ENCODE results near the gene MED16. TPM values are rescaled to one million over a fixed set of nuclear protein-coding genes. Genes with fewer than 3 reads are reported as not detected.

MED16 gene
- total and polyA plus RNA-seq, 10 of the 15 experiments (the other 5 are each of a cell fraction or from before 2014, with no cell fraction given), result 0.56 to 51.1 (median 13.6) TPM

DNA sequence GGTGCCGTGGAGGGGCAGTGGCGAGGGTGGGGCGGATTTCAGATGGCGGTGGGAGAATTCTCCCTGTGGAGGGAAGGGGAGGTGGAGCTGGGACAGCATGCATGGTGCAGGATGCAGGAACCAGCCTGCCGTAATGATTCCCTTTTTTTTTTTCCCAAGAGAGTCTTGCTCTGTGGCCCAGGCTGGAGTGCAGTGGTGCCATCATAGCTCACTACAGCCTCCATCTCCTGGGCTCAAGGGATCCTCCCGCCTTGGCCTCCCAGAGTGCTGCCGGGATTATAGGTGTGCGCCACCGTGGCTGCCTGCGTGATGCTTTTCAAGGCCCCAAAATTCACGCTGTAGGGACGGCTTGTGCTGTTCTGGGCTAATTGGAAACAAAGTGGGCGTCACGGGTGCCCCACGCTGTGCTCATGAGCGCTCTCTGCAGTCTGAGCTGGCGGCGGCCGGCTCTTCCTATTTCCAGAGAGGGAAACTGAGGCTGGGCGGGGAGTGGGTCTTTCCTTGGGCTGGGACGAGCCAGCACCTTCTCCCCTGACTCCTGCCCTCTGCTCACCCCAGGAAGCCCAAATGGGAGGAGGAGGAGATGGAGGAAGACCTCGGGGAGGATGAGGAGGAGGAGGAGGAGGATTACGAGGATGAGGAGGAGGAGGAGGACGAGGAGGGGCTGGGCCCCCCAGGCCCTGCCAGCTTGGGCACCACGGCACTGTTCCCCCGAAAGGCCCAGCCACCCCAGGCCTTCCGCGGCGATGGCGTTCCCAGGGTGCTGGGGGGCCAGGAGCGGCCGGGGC lies 39.1 kb upstream of the MED16 start:
- POLR2A ChIA-PET, result interaction anchor here (1.2 to 1.6 kb wide), 3 partner anchors 16 to 252 kb away, joined by 3 to 4 read pairs (median 4); no protein-coding TSS in a partner anchor
- no peaks in the 10 kb centered on the region for H3K27me3 ChIP-seq (replicated peaks in 1 of 2; ENCODE audit: control insufficient read depth in 2 of 2, insufficient read depth in 2 of 2, low read length in 1 of 2)
- FAIRE-seq, result no peak
- TF ChIP-seq LARP7 (IDR thresholded peaks at IDR 0.05) (no peak), ZBTB33 (IDR thresholded peaks at IDR 0.05) (peak; percentile 91), BMI1 (IDR thresholded peaks at IDR 0.05; ENCODE audit: borderline replicate concordance) (no peak), NFXL1 (IDR thresholded peaks at IDR 0.05; ENCODE audit: borderline replicate concordance) (peak; percentile 52; the same call in 1 of the 2 replicates), BCL3 (IDR thresholded peaks at IDR 0.05; ENCODE audit: borderline replicate concordance, insufficient read depth, low read depth, low read length, poor library complexity, severe bottlenecking) (no peak), ZNF207 (IDR thresholded peaks at IDR 0.05; ENCODE audit: borderline replicate concordance) (no peak), NRF1 (conservative IDR thresholded peaks at IDR 0.05; ENCODE audit: low read depth, low read length) (no peak), PML (IDR thresholded peaks at IDR 0.05; ENCODE audit: low read length) (no peak)
- TF ChIP-seq, protein P1, sequence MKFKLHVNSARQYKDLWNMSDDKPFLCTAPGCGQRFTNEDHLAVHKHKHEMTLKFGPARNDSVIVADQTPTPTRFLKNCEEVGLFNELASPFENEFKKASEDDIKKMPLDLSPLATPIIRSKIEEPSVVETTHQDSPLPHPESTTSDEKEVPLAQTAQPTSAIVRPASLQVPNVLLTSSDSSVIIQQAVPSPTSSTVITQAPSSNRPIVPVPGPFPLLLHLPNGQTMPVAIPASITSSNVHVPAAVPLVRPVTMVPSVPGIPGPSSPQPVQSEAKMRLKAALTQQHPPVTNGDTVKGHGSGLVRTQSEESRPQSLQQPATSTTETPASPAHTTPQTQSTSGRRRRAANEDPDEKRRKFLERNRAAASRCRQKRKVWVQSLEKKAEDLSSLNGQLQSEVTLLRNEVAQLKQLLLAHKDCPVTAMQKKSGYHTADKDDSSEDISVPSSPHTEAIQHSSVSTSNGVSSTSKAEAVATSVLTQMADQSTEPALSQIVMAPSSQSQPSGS (IDR thresholded peaks at IDR 0.05; ENCODE audit: low read length), result no peak
- TF ChIP-seq, protein P2, sequence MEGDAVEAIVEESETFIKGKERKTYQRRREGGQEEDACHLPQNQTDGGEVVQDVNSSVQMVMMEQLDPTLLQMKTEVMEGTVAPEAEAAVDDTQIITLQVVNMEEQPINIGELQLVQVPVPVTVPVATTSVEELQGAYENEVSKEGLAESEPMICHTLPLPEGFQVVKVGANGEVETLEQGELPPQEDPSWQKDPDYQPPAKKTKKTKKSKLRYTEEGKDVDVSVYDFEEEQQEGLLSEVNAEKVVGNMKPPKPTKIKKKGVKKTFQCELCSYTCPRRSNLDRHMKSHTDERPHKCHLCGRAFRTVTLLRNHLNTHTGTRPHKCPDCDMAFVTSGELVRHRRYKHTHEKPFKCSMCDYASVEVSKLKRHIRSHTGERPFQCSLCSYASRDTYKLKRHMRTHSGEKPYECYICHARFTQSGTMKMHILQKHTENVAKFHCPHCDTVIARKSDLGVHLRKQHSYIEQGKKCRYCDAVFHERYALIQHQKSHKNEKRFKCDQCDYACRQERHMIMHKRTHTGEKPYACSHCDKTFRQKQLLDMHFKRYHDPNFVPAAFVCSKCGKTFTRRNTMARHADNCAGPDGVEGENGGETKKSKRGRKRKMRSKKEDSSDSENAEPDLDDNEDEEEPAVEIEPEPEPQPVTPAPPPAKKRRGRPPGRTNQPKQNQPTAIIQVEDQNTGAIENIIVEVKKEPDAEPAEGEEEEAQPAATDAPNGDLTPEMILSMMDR (IDR thresholded peaks at IDR 0.05 in 2 of 3, conservative IDR thresholded peaks at IDR 0.05 in 1 of 3; ENCODE audit: control insufficient read depth in 2 of 3, extremely low read depth in 1 of 3, insufficient read depth in 1 of 3, low read depth in 3 of 3, low read length in 3 of 3), result 0 out of 6 replicates have a peak, but pooled peaks of 1 of the 3 experiments have one; percentile 8
- DNase-seq (ENCODE audit: low read depth, low spot score), result no peak
- peaks cover under 1% of the 10 kb centered on the region; the same call in 2 of the 3 replicates for H3K9me3 ChIP-seq (replicated peaks; ENCODE audit: control insufficient read depth, insufficient read depth, low read length)
- H4K20me1 ChIP-seq (ENCODE audit: control insufficient read depth, insufficient read depth), result no peaks in the 10 kb centered on the region
- peak overlapping the region; percentile 65 for H3K4me3 ChIP-seq
- in situ Hi-C loops (cut with MboI) (no loop called here), intact Hi-C loops (cut with micrococcal nuclease; ENCODE audit: unreplicated experiment) (no loop called here)
- H3K4me1 ChIP-seq (ENCODE audit: control insufficient read depth, insufficient read depth, low read length), result peaks cover 17% of the 10 kb centered on the region
- peak overlapping the region; percentile 47; the same call in 1 of the 2 replicates for H3K27ac ChIP-seq (ENCODE audit: control insufficient read depth, insufficient read depth)
- no peak for ATAC-seq
- CTCF ChIA-PET, result interaction anchor here (0.9 to 2.2 kb wide), 4 partner anchors 30 to 52 kb away, joined by 3 to 10 read pairs (median 5); partner anchors contain the start of gene WDR18
- H3K79me2 ChIP-seq (ENCODE audit: control insufficient read depth, insufficient read depth, low read length), result peaks cover 64% of the 10 kb centered on the region
- peak overlapping the region; percentile 67; the same call in 1 of the 2 replicates for H3K9ac ChIP-seq (ENCODE audit: control insufficient read depth, insufficient read depth, low read length)
- SMC1A ChIA-PET (ENCODE audit: uncharacterized antibody, unreplicated experiment), result interaction anchor here (0.9 to 1.6 kb wide), 4 partner anchors 8 to 50 kb away, joined by 3 to 8 read pairs (median 4); no protein-coding TSS in a partner anchor
- RAD21 ChIA-PET (ENCODE audit: unreplicated experiment), result interaction anchor here (0.7 to 2.4 kb wide), 5 partner anchors 9 to 52 kb away, joined by 3 to 10 read pairs (median 7); partner anchors contain the start of gene WDR18
- H3K36me3 ChIP-seq (ENCODE audit: control insufficient read depth in 2 of 2, insufficient read depth in 2 of 2, low read length in 1 of 2), result peaks cover 7 to 21% of the 10 kb centered on the region in 2 experiments
- H2AFZ ChIP-seq (ENCODE audit: control insufficient read depth, low read depth, low read length), result no peak overlapping the region
- no TSS peak for BruUV-seq (replicated peaks)
- 50% methylated on average over 31 of the region's 32 CpGs for WGBS (ENCODE audit: insufficient coverage, insufficient replicate concordance, low lambda C conversion rate, missing lambda C conversion rate)
- peak overlapping the region; percentile 86 for H3K4me2 ChIP-seq (ENCODE audit: control insufficient read depth, insufficient read depth)
